ENCODE results near the gene TMED8.

DNA sequence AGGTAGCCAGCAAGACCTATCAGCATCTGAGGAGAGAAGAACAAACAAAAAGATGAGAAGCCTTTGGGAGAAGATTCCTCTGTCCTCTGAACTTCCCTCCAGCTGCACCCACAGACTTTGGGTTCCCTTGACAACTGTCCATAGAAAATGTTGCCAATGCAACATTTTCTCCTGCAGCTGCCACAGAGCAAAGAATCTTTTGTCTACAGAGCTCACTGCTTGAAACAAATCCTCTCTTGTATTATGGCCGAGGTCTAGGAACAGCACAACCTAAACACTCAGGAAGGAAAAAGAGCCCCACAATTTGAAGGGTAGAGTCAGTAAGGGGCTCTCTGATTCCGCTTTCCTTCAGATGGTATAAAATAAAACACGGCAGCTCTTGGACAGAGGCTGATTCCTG is 70.5 kb downstream of the TMED8 start:
- TF ChIP-seq POLR2A (IDR thresholded peaks at IDR 0.05): no peak
- TF ChIP-seq, protein P1, sequence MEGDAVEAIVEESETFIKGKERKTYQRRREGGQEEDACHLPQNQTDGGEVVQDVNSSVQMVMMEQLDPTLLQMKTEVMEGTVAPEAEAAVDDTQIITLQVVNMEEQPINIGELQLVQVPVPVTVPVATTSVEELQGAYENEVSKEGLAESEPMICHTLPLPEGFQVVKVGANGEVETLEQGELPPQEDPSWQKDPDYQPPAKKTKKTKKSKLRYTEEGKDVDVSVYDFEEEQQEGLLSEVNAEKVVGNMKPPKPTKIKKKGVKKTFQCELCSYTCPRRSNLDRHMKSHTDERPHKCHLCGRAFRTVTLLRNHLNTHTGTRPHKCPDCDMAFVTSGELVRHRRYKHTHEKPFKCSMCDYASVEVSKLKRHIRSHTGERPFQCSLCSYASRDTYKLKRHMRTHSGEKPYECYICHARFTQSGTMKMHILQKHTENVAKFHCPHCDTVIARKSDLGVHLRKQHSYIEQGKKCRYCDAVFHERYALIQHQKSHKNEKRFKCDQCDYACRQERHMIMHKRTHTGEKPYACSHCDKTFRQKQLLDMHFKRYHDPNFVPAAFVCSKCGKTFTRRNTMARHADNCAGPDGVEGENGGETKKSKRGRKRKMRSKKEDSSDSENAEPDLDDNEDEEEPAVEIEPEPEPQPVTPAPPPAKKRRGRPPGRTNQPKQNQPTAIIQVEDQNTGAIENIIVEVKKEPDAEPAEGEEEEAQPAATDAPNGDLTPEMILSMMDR (IDR thresholded peaks at IDR 0.05): no peak
- TF ChIP-seq POLR2AphosphoS5 (IDR thresholded peaks at IDR 0.05): no peak
- no peak for TF ChIP-seq EP300 (IDR thresholded peaks at IDR 0.05)

Data from sigmoid colon (tissue), 4 donors.